T1000 (cell line): Measurements from ENCODE around the gene NOL4L.

Source experiments
- DNase-seq: peaks from one replicate; lab custom pipeline; 2025; ENCODE audit warnings: mixed read lengths; lab: John Stamatoyannopoulos, UW

The NOL4L gene

GRCh38 chr20:32523613-32524213 is 61.4 kb downstream of the NOL4L start:
- no peak for DNase-seq

- DNase-seq, result no peak
These were observed 62.1 kb downstream of the NOL4L start for GRCh38 chr20:32522776-32523612.

- no peak for DNase-seq
These were observed 62.7 kb downstream of the NOL4L start for GRCh38 chr20:32522526-32522775.

- no peak for DNase-seq
These were observed 63.2 kb downstream of the NOL4L start for GRCh38 chr20:32521780-32522525.

- no peak for DNase-seq
These were observed 64.3 kb downstream of the NOL4L start for GRCh38 chr20:32520927-32521203.

GRCh38 chr20:32519381-32519730 is 65.8 kb downstream of the NOL4L start:
- DNase-seq, result no peak

GRCh38 chr20:32518593-32519380 is 66.3 kb downstream of the NOL4L start:
- no peak for DNase-seq

GRCh38 chr20:32517914-32518592 is 67.1 kb downstream of the NOL4L start:
- DNase-seq, result no peak

- no peak for DNase-seq
These were observed 67.6 kb downstream of the NOL4L start for GRCh38 chr20:32517518-32517873.

GRCh38 chr20:32516583-32517517 is 68.3 kb downstream of the NOL4L start:
- DNase-seq, result no peak

GRCh38 chr20:32515631-32516101 is 69.5 kb downstream of the NOL4L start:
- DNase-seq, result no peak

- DNase-seq, result no peak
These were observed 70.4 kb downstream of the NOL4L start for GRCh38 chr20:32514760-32515159.

GRCh38 chr20:32513031-32513866 is 71.9 kb downstream of the NOL4L start:
- DNase-seq, result no peak

GRCh38 chr20:32512047-32512385 is 73.1 kb downstream of the NOL4L start:
- DNase-seq, result no peak

- DNase-seq, result no peak
These were observed 73.6 kb downstream of the NOL4L start for GRCh38 chr20:32511358-32512046.

- DNase-seq, result no peak
These were observed 74.4 kb downstream of the NOL4L start for GRCh38 chr20:32510601-32511357.

GRCh38 chr20:32510120-32510600 is 75.0 kb downstream of the NOL4L start:
- DNase-seq, result no peak

GRCh38 chr20:32509639-32510066 is 75.5 kb downstream of the NOL4L start:
- no peak for DNase-seq

- DNase-seq, result no peak
These were observed 76.4 kb downstream of the NOL4L start for GRCh38 chr20:32508775-32509119.
